Naive thymus-derived CD4-positive, alpha-beta T cell (primary cell): ENCODE data around the gene INTS2. TPM values are rescaled to one million over a fixed set of nuclear protein-coding genes. Genes with fewer than 3 reads are reported as not detected.

Source experiments
- ATAC-seq: fragments of 150-1000 bp; cut with Tn5 transposase; 2 replicates; pipeline ENCODE4 v1.10.0; 2021; ENCODE audit warnings: mild to moderate bottlenecking, moderate library complexity
- CTCF ChIA-PET: fragments of 350-600 bp; sonication (Branson Sonifier 250); formaldehyde crosslinking; loops from one replicate; lab custom pipeline; 2021; ENCODE audit warnings: antibody characterized with exemption; lab: Charles Lee
- POLR2A ChIA-PET: fragments of 350-600 bp; sonication (Branson Sonifier 250); formaldehyde crosslinking; loops from one replicate; lab custom pipeline; 2021; ENCODE audit warnings: antibody characterized with exemption, inconsistent platforms; lab: Charles Lee
- DNase-seq, 9 donors: peaks; one replicate each; pipeline versions ENCODE4 v3.0.0 to v3.0.0-alpha.2; 2020 to 2022; ENCODE audit warnings: mixed read lengths in 1 of 9
- H3K27ac ChIP-seq: one replicate; pipeline ENCODE4 v1.7.0; 2013; ENCODE audit warnings: mild to moderate bottlenecking, low read depth, low read length, moderate library complexity
- H3K27me3 ChIP-seq, 2 donors: one replicate each; pipeline ENCODE4 v1.7.0; 2013; ENCODE audit warnings: low read length in 2 of 2, mild to moderate bottlenecking in 2 of 2, moderate library complexity in 2 of 2; ENCODE audit not compliant: control insufficient read depth in 2 of 2, insufficient read depth in 2 of 2
- H3K36me3 ChIP-seq, 3 experiments: 1 replicate in 2 of 3; 2 replicates in 1 of 3; pipeline ENCODE4 v1.7.0; 2013; ENCODE audit warnings: low read length in 3 of 3, mild to moderate bottlenecking in 3 of 3, moderate library complexity in 1 of 3; ENCODE audit not compliant: insufficient read depth in 3 of 3, control insufficient read depth in 2 of 3
- H3K4me1 ChIP-seq, 2 donors: one replicate each; pipeline ENCODE4 v1.7.0; 2013; ENCODE audit warnings: low read length in 2 of 2, mild to moderate bottlenecking in 2 of 2, moderate library complexity in 1 of 2; ENCODE audit not compliant: control insufficient read depth in 2 of 2, insufficient read depth in 2 of 2
- H3K4me3 ChIP-seq: 2 replicates; pipeline ENCODE4 v1.7.0; 2013; ENCODE audit warnings: mild to moderate bottlenecking, low read length
- H3K9me3 ChIP-seq, 3 experiments: 1 replicate in 2 of 3; 2 replicates in 1 of 3; pipeline ENCODE4 v1.7.0; 2013; ENCODE audit warnings: low read length in 3 of 3; ENCODE audit not compliant: control insufficient read depth in 2 of 3
- H3K27ac Mint-ChIP-seq, 9 donors: one replicate each; pipeline ENCODE4 v1.8.0; 2020 to 2022; ENCODE audit warnings: mixed read lengths in 9 of 9, mild to moderate bottlenecking in 8 of 9, moderate library complexity in 5 of 9, inconsistent platforms in 2 of 9
- H3K27me3 Mint-ChIP-seq, 5 donors: one replicate each; pipeline ENCODE4 v1.8.0; 2021 to 2022; ENCODE audit warnings: mixed read lengths in 5 of 5, mild to moderate bottlenecking in 1 of 5
- H3K36me3 Mint-ChIP-seq, 5 donors: one replicate each; pipeline ENCODE4 v1.8.0; 2020 to 2022; ENCODE audit warnings: mixed read lengths in 5 of 5, mild to moderate bottlenecking in 3 of 5, inconsistent platforms in 1 of 5
- H3K4me1 Mint-ChIP-seq, 7 donors: one replicate each; pipeline ENCODE4 v1.8.0; 2020 to 2022; ENCODE audit warnings: mixed read lengths in 7 of 7, mild to moderate bottlenecking in 3 of 7, inconsistent platforms in 1 of 7
- H3K4me3 Mint-ChIP-seq, 10 donors: one replicate each; pipeline ENCODE4 v1.8.0; 2020 to 2022; ENCODE audit warnings: mild to moderate bottlenecking in 10 of 10, mixed read lengths in 10 of 10, moderate library complexity in 6 of 10, inconsistent platforms in 2 of 10
- H3K9me3 Mint-ChIP-seq, 11 donors: one replicate each; pipeline ENCODE4 v1.8.0; 2020 to 2022; ENCODE audit warnings: mixed read lengths in 11 of 11, mild to moderate bottlenecking in 4 of 11, inconsistent platforms in 1 of 11, moderate library complexity in 1 of 11
- intact Hi-C, 2 donors: fragments of 100-400 bp; cut with micrococcal nuclease; formaldehyde crosslinking; loops; one replicate each; pipeline ENCODE4 v1.15.1; 2023
- polyA plus RNA-seq, 2 donors: library from polyadenylated mRNA; unstranded; fragments of 300-500 nt; fragmentation: Illumina TruSeq; gene quantifications; one replicate each; pipeline ENCODE4 v1.2.3, GENCODE V29; 2021
- total RNA-seq, 6 experiments: library from RNA in 5 of 6; stranded (reverse) in 5 of 6; gene quantifications; 1 replicate in 5 of 6; 2 replicates in 1 of 6; pipeline ENCODE4 v1.2.3 and lab custom pipeline; 2021 to 2026

The INTS2 gene
- total and polyA plus RNA-seq, 7 experiments from 2014 or later: 4.7 to 24.4 (median 16.1) TPM

GRCh38 chr17:61874075-61874474, 53.7 kb downstream of the INTS2 start:
- Histone ChIP-seq H3K4me3 (no peak overlapping the region), H3K9me3 (no peaks in the 10 kb centered on the region), H3K36me3 (peaks cover 0 to 51% (median 0%) of the 10 kb centered on the region in 3 experiments), H3K27me3 (no peaks in the 10 kb centered on the region), H3K27ac (no peak overlapping the region), H3K4me1 (no peaks in the 10 kb centered on the region)
- intact Hi-C loops: no loop called here
- POLR2A ChIA-PET: no interaction called here
- ATAC-seq: no peak
- Mint-ChIP-seq H3K36me3 (peaks cover 8 to 46% (median 19%) of the 10 kb centered on the region in 5 donors), H3K27ac (peak overlapping the region in 3 of 9 donors; percentile 17 to 61 (median 42)), H3K4me3 (no peak overlapping the region), H3K9me3 (no peaks in the 10 kb centered on the region), H3K27me3 (no peaks in the 10 kb centered on the region), H3K4me1 (peaks cover 0 to 3% (median 0%) of the 10 kb centered on the region in 7 donors)
- no peak for DNase-seq
- CTCF ChIA-PET: no interaction called here

GRCh38 chr17:61872099-61872498, 55.7 kb downstream of the INTS2 start:
- intact Hi-C loops: no loop called here
- Mint-ChIP-seq H3K4me1 (peaks cover 0 to 3% (median 0%) of the 10 kb centered on the region in 7 donors), H3K27me3 (no peaks in the 10 kb centered on the region), H3K9me3 (no peaks in the 10 kb centered on the region), H3K27ac (no peak overlapping the region), H3K4me3 (no peak overlapping the region), H3K36me3 (peaks cover 5 to 37% (median 14%) of the 10 kb centered on the region in 5 donors)
- no peak for DNase-seq
- no peak overlapping the region for H3K27ac ChIP-seq
- ATAC-seq: no peak
- ChIA-PET POLR2A (no interaction called here), CTCF (no interaction called here)
- H3K4me1 ChIP-seq: no peaks in the 10 kb centered on the region
- no peaks in the 10 kb centered on the region for H3K9me3 ChIP-seq
- H3K36me3 ChIP-seq: peaks cover 0 to 49% (median 0%) of the 10 kb centered on the region in 3 experiments
- no peaks in the 10 kb centered on the region for H3K27me3 ChIP-seq
- no peak overlapping the region for H3K4me3 ChIP-seq

- intact Hi-C loops: loop anchor here in 1 of 2 donors (10.0 kb wide), 1 partner anchor 1096 kb away; the partner anchor contains the start of gene TANC2
- H3K4me3 Mint-ChIP-seq: no peak overlapping the region
- H3K27ac ChIP-seq: no peak overlapping the region
- no peak overlapping the region for H3K27ac Mint-ChIP-seq
- H3K9me3 ChIP-seq: no peaks in the 10 kb centered on the region
- ChIA-PET POLR2A (interaction anchor here (0.7 kb wide), 1 partner anchor 34 kb away, joined by 3 read pairs; no protein-coding TSS in a partner anchor), CTCF (interaction anchor here (0.6 kb wide), 1 partner anchor 560 kb away, joined by 3 read pairs; no protein-coding TSS in a partner anchor)
- no peak for DNase-seq
- no peaks in the 10 kb centered on the region for H3K9me3 Mint-ChIP-seq
- H3K36me3 ChIP-seq: peaks cover 0 to 40% (median 0%) of the 10 kb centered on the region in 3 experiments
- H3K27me3 ChIP-seq: no peaks in the 10 kb centered on the region
- peaks cover 0 to under 1% of the 10 kb centered on the region in 2 donors for H3K4me1 ChIP-seq
- no peak for ATAC-seq
- no peaks in the 10 kb centered on the region for H3K27me3 Mint-ChIP-seq
- H3K36me3 Mint-ChIP-seq: peaks cover 4 to 30% (median 12%) of the 10 kb centered on the region in 5 donors
- peaks cover 3 to 5% (median 4%) of the 10 kb centered on the region in 7 donors for H3K4me1 Mint-ChIP-seq
- no peak overlapping the region for H3K4me3 ChIP-seq
Observed at GRCh38 chr17:61869138-61869537, 58.6 kb downstream of the INTS2 start.

- intact Hi-C loops: loop anchor here in 1 of 2 donors (10.0 kb wide), 1 partner anchor 1097 kb away; the partner anchor contains the start of gene TANC2
- H3K27me3 Mint-ChIP-seq: no peaks in the 10 kb centered on the region
- H3K36me3 Mint-ChIP-seq: peaks cover 0 to 23% (median 10%) of the 10 kb centered on the region in 5 donors
- Histone ChIP-seq H3K4me3 (no peak overlapping the region), H3K27ac (no peak overlapping the region), H3K4me1 (peaks cover 0 to 5% of the 10 kb centered on the region in 2 donors), H3K36me3 (peaks cover 0 to 36% (median 0%) of the 10 kb centered on the region in 3 experiments), H3K9me3 (no peaks in the 10 kb centered on the region), H3K27me3 (no peaks in the 10 kb centered on the region)
- ATAC-seq (no peak), DNase-seq (no peak)
- CTCF ChIA-PET: no interaction called here
- no peaks in the 10 kb centered on the region for H3K9me3 Mint-ChIP-seq
- H3K4me1 Mint-ChIP-seq: peaks cover 3 to 13% (median 11%) of the 10 kb centered on the region in 7 donors
- H3K27ac Mint-ChIP-seq: no peak overlapping the region
- POLR2A ChIA-PET: no interaction called here
- H3K4me3 Mint-ChIP-seq: no peak overlapping the region
Observed at GRCh38 chr17:61868074-61868473, 59.7 kb downstream of the INTS2 start.

GRCh38 chr17:61867033-61867432, 60.7 kb downstream of the INTS2 start:
- Mint-ChIP-seq H3K9me3 (no peaks in the 10 kb centered on the region), H3K4me1 (peaks cover 6 to 24% (median 22%) of the 10 kb centered on the region in 7 donors), H3K36me3 (peaks cover 0 to 20% (median 7%) of the 10 kb centered on the region in 5 donors), H3K4me3 (no peak overlapping the region), H3K27me3 (no peaks in the 10 kb centered on the region), H3K27ac (no peak overlapping the region)
- ATAC-seq: no peak
- no peak for DNase-seq
- Histone ChIP-seq H3K27me3 (no peaks in the 10 kb centered on the region), H3K4me3 (no peak overlapping the region), H3K27ac (no peak overlapping the region), H3K36me3 (peaks cover 0 to 34% (median 0%) of the 10 kb centered on the region in 3 experiments), H3K4me1 (peaks cover 5 to 11% of the 10 kb centered on the region in 2 donors), H3K9me3 (no peaks in the 10 kb centered on the region)
- intact Hi-C loops: loop anchor here in 1 of 2 donors (10.0 kb wide), 1 partner anchor 1098 kb away; the partner anchor contains the start of gene TANC2
- ChIA-PET POLR2A (no interaction called here), CTCF (no interaction called here)

- H3K9me3 Mint-ChIP-seq: no peaks in the 10 kb centered on the region
- peak overlapping the region; percentile 70 for H3K27ac ChIP-seq
- no peaks in the 10 kb centered on the region for H3K27me3 ChIP-seq
- H3K4me1 ChIP-seq: peaks cover 5 to 11% of the 10 kb centered on the region in 2 donors
- DNase-seq (no peak), ATAC-seq (peak; percentile 16)
- CTCF ChIA-PET: interaction anchor here (0.8 to 1.7 kb wide), 3 partner anchors 10 to 202 kb away, joined by 3 to 5 read pairs (median 4); no protein-coding TSS in a partner anchor
- intact Hi-C loops: loop anchor here (1.0 to 10.0 kb wide), 7 partner anchors 41 to 1186 kb away; partner anchors contain the start of genes BCAS3 (in 2 of the 2), INTS2 (in 2 of the 2) and TANC2 (in 1 of the 2)
- H3K4me1 Mint-ChIP-seq: peaks cover 8 to 36% (median 26%) of the 10 kb centered on the region in 7 donors
- H3K27ac Mint-ChIP-seq: peak overlapping the region; percentile 86 to 97 (median 93)
- peak overlapping the region; percentile 88 to 98 (median 96) for H3K4me3 Mint-ChIP-seq
- H3K9me3 ChIP-seq: no peaks in the 10 kb centered on the region
- peaks cover 0 to 12% (median 0%) of the 10 kb centered on the region in 3 experiments for H3K36me3 ChIP-seq
- peak overlapping the region; percentile 88 for H3K4me3 ChIP-seq
- no peaks in the 10 kb centered on the region for H3K27me3 Mint-ChIP-seq
- POLR2A ChIA-PET: interaction anchor here (0.9 to 1.3 kb wide), 3 partner anchors 10 to 201 kb away, joined by 3 to 5 read pairs (median 5); partner anchors contain the start of gene MED13
- H3K36me3 Mint-ChIP-seq: peaks cover 0 to 5% (median 3%) of the 10 kb centered on the region in 5 donors
Observed at GRCh38 chr17:61863801-61864126, 64.0 kb downstream of the INTS2 start.
